GM15510 (cell line): ENCODE measurements around the gene DNM2.

ENCODE experiments used
- POLR2A ChIP-seq: IDR thresholded peaks from 3 replicates; pipeline ENCODE4 v1.6.1; 2011; ENCODE audit warnings: borderline replicate concordance; ENCODE audit not compliant: insufficient read length; ENCODE audit errors: extremely low read depth

DNM2 gene

GRCh38 chr19:10686661-10687517, 31.0 kb upstream of the DNM2 start:
- TF ChIP-seq POLR2A, result no peak

- TF ChIP-seq POLR2A, result no peak
Observed at GRCh38 chr19:10687518-10688288, 30.2 kb upstream of the DNM2 start.

DNA sequence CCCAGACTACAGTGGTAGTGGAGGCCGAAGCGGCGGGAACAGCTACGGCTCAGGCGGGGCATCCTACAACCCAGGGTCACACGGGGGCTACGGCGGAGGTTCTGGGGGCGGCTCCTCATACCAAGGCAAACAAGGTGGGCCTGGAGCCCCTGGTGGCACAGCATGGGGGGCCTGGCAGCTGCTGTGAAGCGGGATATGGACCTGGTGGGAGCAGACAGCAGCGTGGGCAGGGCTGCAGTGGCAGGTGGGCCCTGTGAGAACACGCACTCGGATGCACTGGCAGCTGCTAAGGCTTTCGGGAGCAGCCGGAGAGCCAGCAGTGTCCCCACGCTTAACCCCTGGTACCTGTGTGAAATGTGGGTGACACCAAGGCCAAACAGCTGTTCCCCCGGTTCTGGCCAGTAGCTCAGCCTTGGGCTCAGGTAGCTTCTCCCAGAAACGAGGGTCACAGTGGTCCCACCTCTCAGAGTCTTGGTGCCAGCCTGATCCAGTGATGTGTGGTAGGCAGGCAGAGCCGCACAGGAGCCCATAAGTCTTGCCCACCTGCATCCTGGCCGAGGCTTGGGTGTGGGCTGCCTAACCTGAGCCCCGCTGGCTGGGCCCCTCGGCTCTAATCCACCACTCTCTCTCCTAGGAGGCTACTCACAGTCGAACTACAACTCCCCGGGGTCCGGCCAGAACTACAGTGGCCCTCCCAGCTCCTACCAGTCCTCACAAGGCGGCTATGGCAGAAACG, 29.2 kb upstream of the DNM2 start:
- peak; percentile 19 for TF ChIP-seq POLR2A

DNA sequence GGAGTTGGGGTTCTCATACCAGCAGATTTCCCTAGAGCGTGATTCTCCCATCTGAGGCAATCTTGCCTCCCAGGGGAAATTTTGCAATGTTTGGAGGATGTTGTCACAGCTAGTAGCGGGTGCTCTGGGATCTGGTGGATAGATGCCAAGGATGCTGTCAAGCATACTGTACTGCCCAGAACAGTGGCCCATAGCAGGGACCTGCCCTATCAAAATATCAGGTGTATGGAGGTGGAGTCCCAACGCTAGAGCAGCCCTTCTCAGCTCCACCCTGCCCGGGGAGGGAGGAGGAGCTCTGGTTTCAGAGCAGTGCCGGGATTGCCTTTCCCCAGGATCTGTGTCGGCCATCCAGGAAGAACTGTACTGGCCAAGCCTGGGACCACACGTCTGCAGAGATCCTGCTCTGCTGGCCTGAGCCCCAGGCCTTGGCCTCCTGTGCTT, 27.5 kb upstream of the DNM2 start:
- TF ChIP-seq POLR2A, result no peak

DNA sequence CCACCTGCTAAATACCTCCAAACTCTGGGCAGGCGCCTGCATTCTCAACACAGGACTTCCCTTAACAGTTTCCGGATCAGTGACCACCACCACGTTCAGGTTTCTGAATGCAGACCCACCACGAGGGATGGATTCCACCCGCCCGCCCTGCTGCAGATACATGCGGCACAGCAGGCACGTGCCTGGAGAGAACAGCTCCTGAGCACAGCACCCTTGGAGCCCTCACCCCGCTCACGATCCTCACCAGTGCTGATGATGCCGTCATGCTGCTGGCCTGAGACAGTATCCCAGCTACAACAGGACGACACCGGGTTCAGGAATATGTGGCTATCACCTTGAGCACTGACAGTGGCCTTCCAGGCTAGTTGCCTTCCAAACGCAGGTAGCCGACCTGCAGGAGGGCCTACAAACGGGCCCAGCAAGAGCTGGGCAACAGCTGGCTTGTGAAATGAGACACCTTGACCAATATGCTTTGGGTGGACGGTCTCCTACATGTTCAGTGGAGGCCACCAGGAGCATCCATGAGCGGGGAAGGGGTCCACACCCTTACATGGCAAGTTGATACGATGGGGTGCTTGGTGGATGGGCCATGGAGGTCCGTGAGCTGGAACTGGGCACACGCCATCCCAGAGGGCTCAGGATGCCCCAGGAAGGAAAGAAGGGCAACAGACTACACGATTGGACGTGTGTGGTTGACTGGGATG, 26.5 kb upstream of the DNM2 start:
- no peak for TF ChIP-seq POLR2A

- TF ChIP-seq POLR2A, result no peak
Observed at GRCh38 chr19:10691883-10692282, 26.0 kb upstream of the DNM2 start.

GRCh38 chr19:10692673-10693264, 25.1 kb upstream of the DNM2 start:
- TF ChIP-seq POLR2A, result no peak

- no peak for TF ChIP-seq POLR2A
Observed at GRCh38 chr19:10694706-10695307, 23.1 kb upstream of the DNM2 start.

GRCh38 chr19:10695401-10696398, 22.2 kb upstream of the DNM2 start:
- no peak for TF ChIP-seq POLR2A

GRCh38 chr19:10699650-10700335, 18.1 kb upstream of the DNM2 start:
- TF ChIP-seq POLR2A, result no peak

GRCh38 chr19:10701955-10702525, 15.8 kb upstream of the DNM2 start:
- no peak for TF ChIP-seq POLR2A

- TF ChIP-seq POLR2A, result no peak
Observed at GRCh38 chr19:10706990-10707389, 10.9 kb upstream of the DNM2 start.
